Nephron (organoid): ENCODE results near the gene TENM4.
A peak's percentile ranks its signal among the peaks of the same experiment; 100 is the strongest.

Source experiments
- H3K27ac Mint-ChIP-seq, 3 experiments: 2 replicates each; pipeline ENCODE4 v1.8.0; 2020; ENCODE audit warnings: mixed read lengths in 3 of 3, mild to moderate bottlenecking in 2 of 3, moderate library complexity in 1 of 3
- H3K27me3 Mint-ChIP-seq: 2 replicates; pipeline ENCODE4 v1.8.0; 2021; ENCODE audit warnings: low read depth, mild to moderate bottlenecking, moderate library complexity, mixed read lengths
- H3K36me3 Mint-ChIP-seq: 2 replicates; pipeline ENCODE4 v1.8.0; 2020; ENCODE audit warnings: low read depth, mixed read lengths
- H3K4me1 Mint-ChIP-seq: 2 replicates; pipeline ENCODE4 v1.8.0; 2020; ENCODE audit warnings: mixed read lengths
- H3K4me3 Mint-ChIP-seq, 3 experiments: 2 replicates each; pipeline ENCODE4 v1.8.0; 2020; ENCODE audit warnings: mild to moderate bottlenecking in 3 of 3, mixed read lengths in 3 of 3, moderate library complexity in 2 of 3
- H3K9me3 Mint-ChIP-seq: 2 replicates; pipeline ENCODE4 v1.8.0; 2020; ENCODE audit warnings: mixed read lengths
- CTCF ChIP-seq, 3 experiments: fragments of 200-600 bp; sonication (generic); IDR thresholded peaks; one replicate each; pipeline ENCODE4 v1.5.0; 2021; ENCODE audit warnings: antibody characterized with exemption in 3 of 3; ENCODE audit not compliant: unreplicated experiment in 3 of 3

The TENM4 gene

DNA sequence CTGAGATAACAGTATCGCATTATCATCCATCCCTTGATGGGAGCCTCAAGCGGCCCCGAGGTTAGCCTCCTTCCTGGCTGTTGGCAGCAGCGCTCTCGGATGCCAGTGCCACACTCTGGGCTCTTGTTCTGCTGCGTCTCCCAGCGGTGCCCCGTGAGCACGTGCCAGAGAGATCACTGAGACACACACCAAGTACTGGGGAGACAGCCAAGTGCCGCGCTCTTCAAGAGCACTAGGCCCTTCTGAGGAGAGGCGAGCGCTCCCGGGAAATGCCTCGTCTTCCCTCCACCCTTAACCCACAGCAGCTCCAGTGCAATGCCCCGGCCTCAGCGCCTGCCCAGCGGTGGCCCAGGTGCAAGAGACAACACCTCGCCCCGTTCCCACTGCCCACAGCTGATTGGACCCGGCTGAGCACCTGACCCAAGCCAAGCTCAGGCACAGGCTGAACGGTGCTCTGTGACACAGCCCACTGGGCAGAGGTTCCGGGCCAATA lies 617.9 kb downstream of the TENM4 start:
- Mint-ChIP-seq H3K27me3 (no peaks in the 10 kb centered on the region), H3K4me3 (no peak overlapping the region), H3K27ac (no peak overlapping the region), H3K4me1 (peaks cover 28% of the 10 kb centered on the region), H3K9me3 (no peaks in the 10 kb centered on the region), H3K36me3 (peaks cover 29% of the 10 kb centered on the region)
- TF ChIP-seq CTCF (IDR thresholded peaks at IDR 0.05; ENCODE audit: unreplicated experiment in 3 of 3): no peak

DNA sequence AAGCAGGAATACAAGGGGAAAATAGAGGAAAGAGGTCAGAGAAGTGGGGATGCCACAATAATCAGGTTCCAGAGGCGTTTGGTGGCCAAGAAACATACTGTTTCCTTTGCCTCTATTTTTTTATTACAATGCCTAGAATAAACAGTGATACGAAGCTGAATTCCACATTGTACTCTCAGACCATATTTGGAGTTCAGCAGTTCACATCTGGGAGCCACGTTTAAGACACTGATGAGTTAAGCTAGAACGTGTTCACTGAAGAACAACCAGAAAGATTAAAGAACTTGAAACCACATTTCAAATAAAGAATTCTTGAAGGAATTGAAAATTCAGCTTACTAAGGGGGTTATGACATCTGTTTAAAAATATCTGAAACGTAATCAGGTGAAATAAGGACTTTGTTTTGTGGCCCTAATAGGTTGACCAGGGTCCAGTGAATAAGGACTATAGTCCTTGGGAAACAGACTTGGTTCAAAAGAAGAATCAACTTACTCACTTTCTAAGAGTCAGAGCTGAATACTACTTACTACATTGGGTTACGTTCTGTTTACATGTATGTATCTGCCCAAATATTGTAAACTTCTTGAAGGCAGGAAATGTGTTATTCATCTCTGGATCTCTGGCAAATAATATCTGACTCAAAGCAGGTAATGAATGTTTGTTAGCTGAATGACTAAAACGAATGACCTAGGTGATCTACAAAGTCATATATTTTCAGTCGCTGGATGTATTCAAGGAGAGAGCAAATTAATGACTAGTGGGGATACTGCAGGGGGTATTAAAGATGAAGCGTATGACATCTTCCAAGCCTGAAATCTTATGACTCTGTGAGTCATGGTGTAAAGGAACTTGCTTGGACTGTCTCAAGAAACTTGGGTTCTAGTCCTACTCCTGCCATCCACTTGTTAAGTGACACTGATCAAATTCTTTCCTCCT lies 619.2 kb downstream of the TENM4 start:
- H3K27me3 Mint-ChIP-seq: no peaks in the 10 kb centered on the region

GRCh38 chr11:78820741-78821140 lies 620.1 kb downstream of the TENM4 start:
- H3K36me3 Mint-ChIP-seq: peaks cover 29% of the 10 kb centered on the region
- peak overlapping the region in 1 of 3 experiments; percentile 33 for H3K27ac Mint-ChIP-seq
- TF ChIP-seq CTCF (IDR thresholded peaks at IDR 0.05; ENCODE audit: unreplicated experiment in 3 of 3): no peak
- no peaks in the 10 kb centered on the region for H3K27me3 Mint-ChIP-seq
- no peaks in the 10 kb centered on the region for H3K9me3 Mint-ChIP-seq
- H3K4me1 Mint-ChIP-seq: peaks cover 27% of the 10 kb centered on the region
- H3K4me3 Mint-ChIP-seq: no peak overlapping the region

More for the DNA sequence above, 619.2 kb downstream of the TENM4 start:
- no peak overlapping the region for H3K27ac Mint-ChIP-seq
- no peak for TF ChIP-seq CTCF (IDR thresholded peaks at IDR 0.05; ENCODE audit: unreplicated experiment in 3 of 3)
- peaks cover 29% of the 10 kb centered on the region for H3K36me3 Mint-ChIP-seq
- H3K4me1 Mint-ChIP-seq: peaks cover 28% of the 10 kb centered on the region
- no peak overlapping the region for H3K4me3 Mint-ChIP-seq
- no peaks in the 10 kb centered on the region for H3K9me3 Mint-ChIP-seq

- Mint-ChIP-seq H3K9me3 (no peaks in the 10 kb centered on the region), H3K4me3 (no peak overlapping the region), H3K27ac (peak overlapping the region; percentile 29 to 69 (median 65)), H3K36me3 (peaks cover 19% of the 10 kb centered on the region), H3K4me1 (peaks cover 30% of the 10 kb centered on the region), H3K27me3 (no peaks in the 10 kb centered on the region)
- TF ChIP-seq CTCF (IDR thresholded peaks at IDR 0.05; ENCODE audit: unreplicated experiment in 3 of 3): no peak
These were observed 622.6 kb downstream of the TENM4 start for GRCh38 chr11:78818201-78818600.

GRCh38 chr11:78815831-78816230 lies 625.0 kb downstream of the TENM4 start:
- H3K36me3 Mint-ChIP-seq: peaks cover 13% of the 10 kb centered on the region
- H3K27me3 Mint-ChIP-seq: no peaks in the 10 kb centered on the region
- no peak overlapping the region for H3K4me3 Mint-ChIP-seq
- H3K9me3 Mint-ChIP-seq: no peaks in the 10 kb centered on the region
- TF ChIP-seq CTCF (IDR thresholded peaks at IDR 0.05; ENCODE audit: unreplicated experiment in 3 of 3): no peak
- H3K4me1 Mint-ChIP-seq: peaks cover 39% of the 10 kb centered on the region
- no peak overlapping the region for H3K27ac Mint-ChIP-seq
